ENCODE measurements around the gene CIC.

The CIC gene

GRCh38 chr19:42287827-42288107 lies 18.7 kb downstream of the CIC start:
- H3K27me3 Mint-ChIP-seq (ENCODE audit: low read depth, poor library complexity): peaks cover 4% of the 10 kb centered on the region
- DNase-seq: no peak
- H3K9me3 Mint-ChIP-seq: no peaks in the 10 kb centered on the region
- H3K4me1 Mint-ChIP-seq: peaks cover 41% of the 10 kb centered on the region
- H3K4me3 Mint-ChIP-seq: no peak overlapping the region
- peaks cover 21% of the 10 kb centered on the region for H3K36me3 Mint-ChIP-seq (ENCODE audit: low read depth)
- no peak for TF ChIP-seq CTCF (IDR thresholded peaks at IDR 0.05)
- no peak overlapping the region for H3K27ac Mint-ChIP-seq

GRCh38 chr19:42288387-42288786 lies 19.3 kb downstream of the CIC start:
- no peak for DNase-seq
- TF ChIP-seq CTCF (IDR thresholded peaks at IDR 0.05): no peak
- Mint-ChIP-seq H3K27me3 (ENCODE audit: low read depth, poor library complexity) (peaks cover 4% of the 10 kb centered on the region), H3K4me3 (no peak overlapping the region), H3K36me3 (ENCODE audit: low read depth) (peaks cover 25% of the 10 kb centered on the region), H3K9me3 (no peaks in the 10 kb centered on the region), H3K27ac (peak overlapping the region; percentile 45), H3K4me1 (peaks cover 46% of the 10 kb centered on the region)

DNA sequence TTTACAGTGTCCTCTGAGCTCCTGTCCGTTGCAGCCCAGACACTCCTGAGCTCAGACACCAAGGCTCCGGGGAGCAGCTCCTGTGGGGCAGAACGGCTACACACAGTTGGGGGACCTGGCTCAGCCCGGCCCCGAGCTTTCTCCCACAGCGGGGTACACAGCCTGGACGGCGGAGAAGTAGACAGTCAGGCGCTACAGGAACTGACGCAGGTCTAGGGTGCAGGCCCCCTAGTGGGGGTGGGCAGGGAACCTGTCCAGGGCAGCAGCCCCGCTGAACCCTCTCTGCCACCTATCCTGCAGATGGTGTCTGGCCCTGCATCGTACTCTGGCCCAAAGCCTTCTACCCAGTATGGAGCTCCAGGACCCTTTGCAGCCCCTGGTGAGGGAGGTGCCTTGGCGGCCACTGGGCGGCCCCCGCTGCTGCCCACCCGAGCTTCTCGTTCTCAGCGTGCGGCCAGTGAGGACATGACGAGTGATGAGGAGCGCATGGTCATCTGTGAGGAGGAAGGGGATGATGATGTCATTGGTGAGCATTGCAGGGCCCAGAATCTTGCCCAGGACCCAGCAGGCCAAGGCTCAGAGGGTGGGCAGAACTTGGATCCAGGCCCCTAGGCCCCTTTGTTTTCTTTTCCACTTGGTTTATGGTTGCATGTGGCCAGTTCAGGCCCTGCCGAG lies 20.0 kb downstream of the CIC start:
- Mint-ChIP-seq H3K27ac (no peak overlapping the region), H3K4me1 (peaks cover 49% of the 10 kb centered on the region), H3K27me3 (ENCODE audit: low read depth, poor library complexity) (peaks cover 4% of the 10 kb centered on the region), H3K36me3 (ENCODE audit: low read depth) (peaks cover 27% of the 10 kb centered on the region), H3K4me3 (no peak overlapping the region), H3K9me3 (no peaks in the 10 kb centered on the region)
- no peak for DNase-seq
- no peak for TF ChIP-seq CTCF (IDR thresholded peaks at IDR 0.05)

DNA sequence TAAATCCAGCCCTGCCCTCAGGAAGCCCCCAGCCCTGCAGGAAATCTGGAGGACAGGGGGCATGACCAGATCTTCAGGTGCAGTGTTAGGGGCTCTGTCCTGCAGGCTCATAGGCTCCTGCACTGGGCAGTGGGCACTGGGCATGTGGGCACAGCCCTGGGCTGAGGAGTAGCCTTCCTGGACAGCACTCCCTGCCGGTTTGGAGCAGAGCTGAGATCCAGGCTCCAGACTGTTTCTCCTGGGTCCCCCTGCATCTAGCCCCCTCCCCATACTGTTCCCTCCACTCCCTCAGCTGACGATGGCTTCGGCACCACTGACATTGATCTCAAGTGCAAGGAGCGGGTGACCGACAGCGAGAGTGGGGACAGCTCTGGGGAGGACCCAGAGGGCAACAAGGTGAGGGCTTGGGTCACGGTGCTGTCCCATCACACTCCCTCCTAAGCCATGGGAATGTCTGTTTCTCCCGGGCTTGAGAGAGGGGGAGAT lies 20.5 kb downstream of the CIC start:
- Mint-ChIP-seq H3K4me1 (peaks cover 48% of the 10 kb centered on the region), H3K4me3 (no peak overlapping the region), H3K27ac (no peak overlapping the region), H3K36me3 (ENCODE audit: low read depth) (peaks cover 27% of the 10 kb centered on the region), H3K9me3 (no peaks in the 10 kb centered on the region), H3K27me3 (ENCODE audit: low read depth, poor library complexity) (peaks cover 4% of the 10 kb centered on the region)
- no peak for DNase-seq
- no peak for TF ChIP-seq CTCF (IDR thresholded peaks at IDR 0.05)

- Mint-ChIP-seq H3K27ac (no peak overlapping the region), H3K27me3 (ENCODE audit: low read depth, poor library complexity) (peaks cover 4% of the 10 kb centered on the region)
- DNase-seq: no peak
Observed at GRCh38 chr19:42290136-42290522, 21.1 kb downstream of the CIC start.

More at GRCh38 chr19:42290136-42290522, 21.1 kb downstream of the CIC start:
- no peak overlapping the region for H3K4me3 Mint-ChIP-seq
- peaks cover 42% of the 10 kb centered on the region for H3K4me1 Mint-ChIP-seq
- no peaks in the 10 kb centered on the region for H3K9me3 Mint-ChIP-seq
- peaks cover 27% of the 10 kb centered on the region for H3K36me3 Mint-ChIP-seq (ENCODE audit: low read depth)
- no peak for TF ChIP-seq CTCF (IDR thresholded peaks at IDR 0.05)

All from nephron progenitor cell (in vitro differentiated cells).